Raji (cell line): Measurements from ENCODE around the gene NXF1.

ENCODE experiments used
- POLR2A ChIP-seq: IDR thresholded peaks from 2 replicates; pipeline ENCODE4 v1.6.1; 2011; ENCODE audit warnings: low read depth, low read length, control low read depth; ENCODE audit not compliant: insufficient read depth

NXF1 gene

GRCh38 chr11:62801071-62801470 lies 4.2 kb downstream of the NXF1 start:
- TF ChIP-seq POLR2A, result no peak

- TF ChIP-seq POLR2A, result no peak
Measured at GRCh38 chr11:62799486-62799885, 5.8 kb downstream of the NXF1 start.

- TF ChIP-seq POLR2A, result no peak
Measured at GRCh38 chr11:62796281-62796680, 9.0 kb downstream of the NXF1 start.

GRCh38 chr11:62794201-62794775 lies 11.0 kb downstream of the NXF1 start:
- no peak for TF ChIP-seq POLR2A

GRCh38 chr11:62792202-62792575 lies 13.1 kb downstream of the NXF1 start:
- TF ChIP-seq POLR2A, result no peak

- peak; percentile 98 for TF ChIP-seq POLR2A
Measured at GRCh38 chr11:62791501-62792201, 13.6 kb downstream of the NXF1 start, which contains the start of gene TMEM223. Gene TMEM223, minus strand, starts transcription at chr11:62792006. Its CDS starts 12 bp downstream, at chr11:62791994.

GRCh38 chr11:62789576-62789975 lies 15.7 kb downstream of the NXF1 start:
- TF ChIP-seq POLR2A, result no peak

GRCh38 chr11:62788991-62789390 lies 16.2 kb downstream of the NXF1 start:
- TF ChIP-seq POLR2A, result no peak

GRCh38 chr11:62787005-62787759 lies 18.1 kb downstream of the NXF1 start, which contains the start of gene TMEM179B:
Gene TMEM179B, plus strand, starts transcription at chr11:62787402. Its CDS starts 30 bp downstream, at chr11:62787432.
- TF ChIP-seq POLR2A, result peak; percentile 99

- TF ChIP-seq POLR2A, result no peak
Measured at GRCh38 chr11:62786318-62787004, 18.8 kb downstream of the NXF1 start.

- no peak for TF ChIP-seq POLR2A
Measured at GRCh38 chr11:62782753-62783152, 22.5 kb downstream of the NXF1 start.

GRCh38 chr11:62778441-62778840 lies 26.8 kb downstream of the NXF1 start:
- TF ChIP-seq POLR2A, result no peak

GRCh38 chr11:62777389-62777788 lies 27.9 kb downstream of the NXF1 start:
- no peak for TF ChIP-seq POLR2A

- no peak for TF ChIP-seq POLR2A
Measured at GRCh38 chr11:62775646-62776045, 29.6 kb downstream of the NXF1 start.

- no peak for TF ChIP-seq POLR2A
Measured at GRCh38 chr11:62774407-62774806, 30.8 kb downstream of the NXF1 start.
